ENCODE results near the gene RAB11FIP5. TPM values are rescaled to one million over a fixed set of nuclear protein-coding genes. Genes with fewer than 3 reads are reported as not detected.

The RAB11FIP5 gene
- total RNA-seq, 1 donor from 2014 or later = 13.5 TPM

GRCh38 chr2:73043276-73043675, 69.5 kb downstream of the RAB11FIP5 start:
- H3K27ac Mint-ChIP-seq (ENCODE audit: unreplicated experiment) = no peak overlapping the region

GRCh38 chr2:73037947-73038585, 74.7 kb downstream of the RAB11FIP5 start:
- peaks cover 3% of the 10 kb centered on the region for H3K4me1 Mint-ChIP-seq (ENCODE audit: low read depth, unreplicated experiment)
- H3K4me3 Mint-ChIP-seq (ENCODE audit: unreplicated experiment) = no peak overlapping the region
- DNase-seq = no peak
- no peak for TF ChIP-seq CTCF (IDR thresholded peaks at IDR 0.05; ENCODE audit: partially characterized antibody, unreplicated experiment)
- no peak overlapping the region for H3K27ac Mint-ChIP-seq (ENCODE audit: unreplicated experiment)
- H3K27me3 Mint-ChIP-seq (ENCODE audit: unreplicated experiment) = no peaks in the 10 kb centered on the region
- peaks cover 4% of the 10 kb centered on the region for H3K36me3 Mint-ChIP-seq (ENCODE audit: unreplicated experiment)
- H3K9me3 Mint-ChIP-seq (ENCODE audit: unreplicated experiment) = peaks cover 3% of the 10 kb centered on the region

More at GRCh38 chr2:73043276-73043675, 69.5 kb downstream of the RAB11FIP5 start:
- Mint-ChIP-seq H3K4me3 (ENCODE audit: unreplicated experiment) (no peak overlapping the region), H3K27me3 (ENCODE audit: unreplicated experiment) (no peaks in the 10 kb centered on the region), H3K9me3 (ENCODE audit: unreplicated experiment) (no peaks in the 10 kb centered on the region), H3K4me1 (ENCODE audit: low read depth, unreplicated experiment) (no peaks in the 10 kb centered on the region), H3K36me3 (ENCODE audit: unreplicated experiment) (no peaks in the 10 kb centered on the region)
- DNase-seq = no peak
- no peak for TF ChIP-seq CTCF (IDR thresholded peaks at IDR 0.05; ENCODE audit: partially characterized antibody, unreplicated experiment)

- H3K4me1 Mint-ChIP-seq (ENCODE audit: low read depth, unreplicated experiment) = peaks cover 3% of the 10 kb centered on the region
- no peaks in the 10 kb centered on the region for H3K27me3 Mint-ChIP-seq (ENCODE audit: unreplicated experiment)
- no peak overlapping the region for H3K27ac Mint-ChIP-seq (ENCODE audit: unreplicated experiment)
- H3K9me3 Mint-ChIP-seq (ENCODE audit: unreplicated experiment) = peaks cover 3% of the 10 kb centered on the region
- no peak overlapping the region for H3K4me3 Mint-ChIP-seq (ENCODE audit: unreplicated experiment)
- no peak for TF ChIP-seq CTCF (IDR thresholded peaks at IDR 0.05; ENCODE audit: partially characterized antibody, unreplicated experiment)
- H3K36me3 Mint-ChIP-seq (ENCODE audit: unreplicated experiment) = peaks cover 5% of the 10 kb centered on the region
- no peak for DNase-seq
Measured at GRCh38 chr2:73036766-73037165, 76.0 kb downstream of the RAB11FIP5 start.

GRCh38 chr2:73035899-73036711, 76.6 kb downstream of the RAB11FIP5 start:
- Mint-ChIP-seq H3K36me3 (ENCODE audit: unreplicated experiment) (peaks cover 5% of the 10 kb centered on the region), H3K27ac (ENCODE audit: unreplicated experiment) (no peak overlapping the region), H3K27me3 (ENCODE audit: unreplicated experiment) (no peaks in the 10 kb centered on the region), H3K4me1 (ENCODE audit: low read depth, unreplicated experiment) (peaks cover 3% of the 10 kb centered on the region), H3K4me3 (ENCODE audit: unreplicated experiment) (no peak overlapping the region), H3K9me3 (ENCODE audit: unreplicated experiment) (peaks cover 3% of the 10 kb centered on the region)
- DNase-seq = no peak
- no peak for TF ChIP-seq CTCF (IDR thresholded peaks at IDR 0.05; ENCODE audit: partially characterized antibody, unreplicated experiment)
